Subcutaneous abdominal adipose tissue (tissue), 5 donors: ENCODE data around the gene ADAMTS2.
A peak's percentile ranks its signal among the peaks of the same experiment; 100 is the strongest.

Experiments used
- H3K27ac ChIP-seq: one replicate; pipeline ENCODE4 v1.7.0; 2013; ENCODE audit warnings: low read depth, mild to moderate bottlenecking, inconsistent platforms, low read length, moderate library complexity
- H3K27me3 ChIP-seq, 5 donors: one replicate each; pipeline ENCODE4 v1.7.0; 2013; ENCODE audit warnings: low read length in 5 of 5, inconsistent platforms in 1 of 5; ENCODE audit not compliant: control insufficient read depth in 5 of 5, insufficient read depth in 4 of 5
- H3K36me3 ChIP-seq, 5 donors: one replicate each; pipeline ENCODE4 v1.7.0; 2013; ENCODE audit warnings: low read length in 5 of 5; ENCODE audit not compliant: control insufficient read depth in 5 of 5, insufficient read depth in 5 of 5
- H3K4me1 ChIP-seq, 5 donors: one replicate each; pipeline ENCODE4 v1.7.0; 2013; ENCODE audit warnings: low read length in 5 of 5, mild to moderate bottlenecking in 3 of 5, moderate library complexity in 1 of 5; ENCODE audit not compliant: control insufficient read depth in 5 of 5, insufficient read depth in 5 of 5
- H3K4me3 ChIP-seq, 5 donors: one replicate each; pipeline ENCODE4 v1.7.0; 2013; ENCODE audit warnings: low read length in 5 of 5, low read depth in 1 of 5
- H3K9ac ChIP-seq, 5 donors: one replicate each; pipeline ENCODE4 v1.7.0; 2013; ENCODE audit warnings: low read length in 5 of 5, mild to moderate bottlenecking in 4 of 5, moderate library complexity in 3 of 5
- H3K9me3 ChIP-seq, 5 donors: one replicate each; pipeline ENCODE4 v1.7.0; 2013; ENCODE audit warnings: low read length in 5 of 5; ENCODE audit not compliant: control insufficient read depth in 5 of 5
- donor health status: healthy.
- donor health status: healthy.
- donor health status: healthy.
- donor health status: healthy.
- donor health status: healthy.

Gene ADAMTS2

DNA sequence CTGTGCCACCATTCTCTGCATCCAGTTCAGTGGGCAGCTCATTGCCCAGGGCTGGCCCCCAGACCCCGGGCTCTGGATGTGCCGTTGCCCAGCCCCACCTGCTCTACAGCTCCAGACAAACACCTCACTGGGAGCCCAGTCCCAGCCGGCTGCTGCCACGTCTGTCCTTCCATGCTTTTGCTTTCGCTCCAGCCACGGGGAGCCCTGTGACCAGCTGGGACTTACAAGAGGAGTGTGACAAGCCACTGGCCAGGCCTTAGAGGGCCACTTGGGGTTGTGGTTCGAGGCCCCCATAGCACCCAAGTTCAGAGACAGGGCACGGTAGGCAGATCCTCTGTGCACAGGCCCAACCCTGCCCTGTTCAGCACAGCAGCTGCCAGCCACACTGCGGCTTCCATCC is 142.0 kb downstream of the ADAMTS2 start:
- no peaks in the 10 kb centered on the region for H3K9me3 ChIP-seq

GRCh38 chr5:179201986-179202385 is 143.3 kb downstream of the ADAMTS2 start:
- Histone ChIP-seq H3K9ac (no peak overlapping the region), H3K4me3 (no peak overlapping the region), H3K9me3 (no peaks in the 10 kb centered on the region), H3K36me3 (peaks cover 0 to 11% (median 10%) of the 10 kb centered on the region in 5 donors), H3K4me1 (peaks cover 0 to 10% (median 3%) of the 10 kb centered on the region in 5 donors), H3K27ac (no peak overlapping the region), H3K27me3 (no peaks in the 10 kb centered on the region)

More for the DNA sequence above, 142.0 kb downstream of the ADAMTS2 start:
- Histone ChIP-seq H3K27me3 (no peaks in the 10 kb centered on the region), H3K4me3 (no peak overlapping the region), H3K4me1 (peaks cover 0 to 10% (median 3%) of the 10 kb centered on the region in 5 donors), H3K9ac (no peak overlapping the region), H3K36me3 (peaks cover 0 to 11% (median 10%) of the 10 kb centered on the region in 5 donors), H3K27ac (no peak overlapping the region)

DNA sequence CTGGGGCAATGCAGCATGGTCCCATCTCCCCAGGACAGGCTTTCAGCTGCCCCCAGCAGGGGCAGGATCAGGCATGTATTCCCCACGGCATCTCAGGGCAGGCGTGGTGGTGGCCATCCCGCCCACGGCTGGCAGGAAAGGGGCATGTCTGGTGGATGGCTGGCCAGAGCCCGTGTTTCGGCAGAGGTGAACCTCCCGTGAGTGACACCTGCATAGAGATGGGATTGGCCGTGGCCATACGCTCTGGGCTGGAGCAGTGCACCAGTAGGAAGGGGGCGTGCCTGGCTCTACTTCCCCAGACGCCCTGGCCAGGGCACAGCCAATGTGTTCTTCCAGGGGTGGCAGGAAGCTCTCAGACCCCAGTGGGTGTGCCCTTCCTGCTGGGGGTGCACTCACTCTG is 146.0 kb downstream of the ADAMTS2 start:
- Histone ChIP-seq H3K27ac (no peak overlapping the region), H3K4me1 (peaks cover 0 to 23% (median 13%) of the 10 kb centered on the region in 5 donors), H3K36me3 (peaks cover 0 to 6% (median 5%) of the 10 kb centered on the region in 5 donors), H3K9me3 (no peaks in the 10 kb centered on the region), H3K9ac (no peak overlapping the region), H3K4me3 (no peak overlapping the region), H3K27me3 (no peaks in the 10 kb centered on the region)

GRCh38 chr5:179198825-179199224 is 146.4 kb downstream of the ADAMTS2 start:
- Histone ChIP-seq H3K9me3 (no peaks in the 10 kb centered on the region), H3K27ac (no peak overlapping the region), H3K27me3 (no peaks in the 10 kb centered on the region), H3K9ac (no peak overlapping the region), H3K36me3 (peaks cover 0 to 9% (median 6%) of the 10 kb centered on the region in 5 donors), H3K4me3 (no peak overlapping the region), H3K4me1 (peaks cover 0 to 23% (median 13%) of the 10 kb centered on the region in 5 donors)

GRCh38 chr5:179196405-179197079 is 148.7 kb downstream of the ADAMTS2 start:
- Histone ChIP-seq H3K27ac (no peak overlapping the region), H3K27me3 (peaks cover 0 to 3% (median 0%) of the 10 kb centered on the region in 5 donors), H3K4me3 (no peak overlapping the region), H3K9ac (no peak overlapping the region), H3K9me3 (no peaks in the 10 kb centered on the region), H3K4me1 (peaks cover 0 to 23% (median 13%) of the 10 kb centered on the region in 5 donors), H3K36me3 (peaks cover 0 to 21% (median 5%) of the 10 kb centered on the region in 5 donors)

- H3K27ac ChIP-seq: no peak overlapping the region
- H3K9me3 ChIP-seq: no peaks in the 10 kb centered on the region
Measured at GRCh38 chr5:179195561-179196404, 149.5 kb downstream of the ADAMTS2 start.

GRCh38 chr5:179194941-179195381 is 150.3 kb downstream of the ADAMTS2 start:
- H3K4me3 ChIP-seq: no peak overlapping the region
- H3K9me3 ChIP-seq: no peaks in the 10 kb centered on the region
- H3K9ac ChIP-seq: no peak overlapping the region
- H3K27ac ChIP-seq: no peak overlapping the region
- peaks cover 0 to 21% (median 5%) of the 10 kb centered on the region in 5 donors for H3K36me3 ChIP-seq
- peaks cover 0 to 3% (median 0%) of the 10 kb centered on the region in 5 donors for H3K27me3 ChIP-seq
- peaks cover 0 to 25% (median 16%) of the 10 kb centered on the region in 5 donors for H3K4me1 ChIP-seq

More at GRCh38 chr5:179195561-179196404, 149.5 kb downstream of the ADAMTS2 start:
- H3K4me3 ChIP-seq: no peak overlapping the region
- H3K27me3 ChIP-seq: peaks cover 0 to 3% (median 0%) of the 10 kb centered on the region in 5 donors
- peaks cover 0 to 28% (median 16%) of the 10 kb centered on the region in 5 donors for H3K4me1 ChIP-seq
- H3K36me3 ChIP-seq: peaks cover 0 to 21% (median 5%) of the 10 kb centered on the region in 5 donors
- peak overlapping the region in 1 of 5 donors; percentile 6 for H3K9ac ChIP-seq

- Histone ChIP-seq H3K9me3 (no peaks in the 10 kb centered on the region), H3K36me3 (peaks cover 0 to 21% (median 5%) of the 10 kb centered on the region in 5 donors), H3K27me3 (peaks cover 0 to 3% (median 0%) of the 10 kb centered on the region in 5 donors), H3K4me3 (no peak overlapping the region), H3K4me1 (peaks cover 0 to 25% (median 16%) of the 10 kb centered on the region in 5 donors), H3K27ac (no peak overlapping the region), H3K9ac (no peak overlapping the region)
Measured at GRCh38 chr5:179194201-179194910, 150.9 kb downstream of the ADAMTS2 start.

DNA sequence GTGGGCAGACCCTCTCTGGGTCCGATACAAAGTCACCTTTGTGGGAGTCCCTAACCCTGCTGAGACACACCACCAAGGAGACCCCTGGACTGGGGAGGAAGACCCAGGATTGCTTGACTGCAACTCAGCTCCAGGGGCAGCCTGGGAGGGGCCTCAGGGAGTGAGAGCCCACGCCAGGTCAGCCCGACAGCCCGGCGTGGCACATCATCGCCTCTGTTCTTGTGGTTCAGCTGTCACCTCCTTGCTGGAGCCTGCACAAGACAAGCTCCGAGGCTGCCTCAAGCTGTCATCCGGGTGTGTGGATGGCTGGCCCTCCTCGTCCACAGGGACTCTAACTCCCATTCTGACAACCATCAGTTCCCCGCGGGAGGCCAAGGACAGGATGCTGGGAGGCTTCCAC is 151.5 kb downstream of the ADAMTS2 start:
- Histone ChIP-seq H3K9ac (no peak overlapping the region), H3K4me3 (no peak overlapping the region), H3K9me3 (no peaks in the 10 kb centered on the region), H3K4me1 (peaks cover 0 to 23% (median 16%) of the 10 kb centered on the region in 5 donors), H3K27me3 (peaks cover 0 to 3% (median 0%) of the 10 kb centered on the region in 5 donors), H3K36me3 (peaks cover 0 to 21% (median 5%) of the 10 kb centered on the region in 5 donors), H3K27ac (no peak overlapping the region)
